Forelimb muscle (tissue), 1 donor: Measurements from ENCODE around the gene RBMXL3. TPM values are rescaled to one million over a fixed set of nuclear protein-coding genes. Genes with fewer than 3 reads are reported as not detected.
"Not testable (repeated sequence)": the region's sequence is repeated elsewhere in the genome, so short reads cannot be mapped to it uniquely, and the experiment has no call there.

Source experiments
- DNase-seq: peaks from one replicate; pipeline ENCODE4 v3.0.0-alpha.2; 2013; ENCODE audit warnings: low read depth
- polyA plus RNA-seq: library from polyadenylated mRNA; unstranded; fragments of 120-200 nt; gene quantifications from one replicate; pipeline ENCODE4 v1.2.1, GENCODE V29; 2013; ENCODE audit not compliant: insufficient read length

The RBMXL3 gene
- polyA plus RNA-seq: not detected

DNA sequence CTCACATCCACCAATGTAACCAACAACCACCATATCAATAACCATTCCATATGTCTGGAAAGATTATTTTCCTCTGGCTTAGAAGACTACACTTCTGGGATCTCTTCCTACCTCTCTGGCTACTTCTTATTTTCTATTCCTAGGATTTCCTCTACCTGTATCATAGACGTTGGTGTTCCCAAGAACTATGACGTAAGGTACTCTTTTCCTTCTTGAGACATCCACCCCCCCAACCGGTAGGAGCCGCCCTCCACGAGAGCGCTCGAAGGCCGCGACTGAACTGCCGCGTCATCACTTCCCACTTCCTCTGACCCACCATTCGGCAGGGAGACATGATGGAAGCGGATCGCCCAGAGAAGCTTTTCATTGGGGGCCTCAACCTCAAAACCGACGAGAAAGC lies at the start of gene RBMXL3:
Gene RBMXL3, plus strand, starts transcription at position 301 of the 400 bp plus-strand sequence. Its CDS starts 32 bp downstream, at position 333.
- no peak for DNase-seq

DNA sequence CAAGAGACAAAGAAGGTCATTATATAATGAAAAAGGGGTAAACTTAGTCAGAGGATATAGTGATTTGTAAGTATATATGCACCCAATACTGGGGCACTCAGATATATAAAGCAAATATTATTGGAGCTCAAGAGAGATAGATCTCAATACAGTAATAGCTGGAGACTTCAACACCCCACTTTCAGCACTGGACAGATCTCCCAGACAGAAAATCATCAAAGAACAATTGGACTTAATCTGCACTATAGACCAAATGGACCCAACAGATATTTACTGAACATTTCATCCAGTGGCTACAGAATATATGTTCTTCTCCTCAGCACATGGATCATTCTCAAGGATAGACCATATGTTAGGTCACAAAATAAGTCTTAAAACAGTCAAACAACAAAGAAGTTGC lies 47.2 kb upstream of the RBMXL3 start:
- DNase-seq: no peak

DNA sequence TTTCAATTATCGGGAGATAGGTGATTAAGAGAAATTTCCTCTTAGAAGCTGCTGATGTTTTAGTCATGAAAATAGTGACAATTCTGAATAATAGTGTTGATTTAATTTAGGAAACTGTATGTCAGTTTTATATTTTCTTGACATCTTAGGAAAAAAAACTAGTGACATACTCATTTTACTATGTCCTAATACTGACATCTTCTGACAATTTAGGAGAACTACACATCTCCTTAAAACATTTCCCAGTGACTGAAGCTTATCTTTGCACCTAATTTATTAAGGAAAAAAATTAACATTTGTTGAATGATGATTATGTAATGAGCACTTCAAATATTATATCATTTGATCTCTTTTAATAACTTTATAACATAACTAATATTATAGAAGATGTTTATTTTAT lies 42.0 kb upstream of the RBMXL3 start:
- DNase-seq: no peak

DNA sequence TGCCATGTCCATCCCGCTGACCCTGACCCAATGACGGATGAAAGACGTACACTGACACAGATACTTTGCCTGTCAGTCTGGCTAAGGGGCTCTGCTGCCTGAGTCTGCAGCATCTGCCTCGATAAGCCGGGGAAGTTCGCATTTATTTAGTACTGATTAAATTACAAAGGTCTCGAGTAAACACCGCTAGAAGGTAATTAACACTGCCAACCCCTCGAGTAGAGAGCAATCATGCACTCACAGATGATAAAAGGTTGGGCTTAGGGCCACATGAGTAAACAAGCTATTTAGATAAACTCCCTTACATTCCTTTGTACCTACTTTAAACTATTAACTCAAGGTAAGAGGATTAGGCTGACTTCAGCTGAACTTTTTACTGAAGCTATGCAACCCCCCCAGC lies 16.0 kb upstream of the RBMXL3 start:
- no peak for DNase-seq

GRCh38 chrX:115174548-115174947 lies 14.7 kb upstream of the RBMXL3 start:
- no peak for DNase-seq

DNA sequence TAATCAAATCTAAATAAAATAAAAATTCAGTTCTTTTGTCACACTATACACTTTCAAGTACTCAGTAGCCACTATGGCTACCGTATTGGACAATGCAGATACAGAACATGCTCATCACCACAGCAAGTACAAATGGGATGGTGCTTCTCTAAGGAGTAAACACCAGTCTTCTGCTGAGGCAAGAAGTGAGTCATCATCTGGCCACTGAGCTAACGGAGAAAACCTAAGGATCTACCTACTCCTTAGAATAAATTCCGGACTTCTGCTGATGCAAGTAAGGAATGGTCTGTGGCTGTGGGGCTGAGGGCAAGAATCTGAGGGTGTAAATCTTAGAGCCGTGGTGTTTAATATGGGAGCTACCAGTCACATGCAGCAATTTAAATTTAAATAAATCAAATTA lies 11.3 kb upstream of the RBMXL3 start:
- no peak for DNase-seq

- no peak for DNase-seq
Measured at GRCh38 chrX:115178473-115178872, 10.7 kb upstream of the RBMXL3 start.

DNA sequence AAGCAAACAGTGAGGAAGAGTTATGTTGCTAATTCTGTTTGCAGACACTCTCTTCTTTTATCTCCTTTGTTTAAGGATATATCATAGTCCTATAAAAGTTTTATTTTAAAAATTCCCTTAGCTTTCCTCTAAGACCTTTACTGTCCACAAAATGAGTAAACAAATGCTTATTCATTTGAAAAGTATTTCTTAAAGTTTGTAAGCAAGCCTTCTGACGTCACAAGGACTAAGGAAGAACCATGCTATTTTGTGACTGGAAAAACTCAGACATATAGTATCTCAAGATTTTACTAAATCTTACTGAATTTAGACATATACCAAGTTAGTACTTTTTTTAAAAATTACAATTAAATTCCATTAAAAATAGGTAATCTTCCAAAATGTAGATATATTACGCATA lies 5.2 kb upstream of the RBMXL3 start:
- DNase-seq: no peak

- DNase-seq: no peak
Measured at GRCh38 chrX:115189646-115190635, 731 bp downstream of the RBMXL3 start.

- no peak for DNase-seq
Measured at GRCh38 chrX:115190636-115191489, 1.7 kb downstream of the RBMXL3 start.

GRCh38 chrX:115191490-115192243 lies 2.5 kb downstream of the RBMXL3 start:
- no peak for DNase-seq

GRCh38 chrX:115192244-115192700 lies 3.1 kb downstream of the RBMXL3 start:
- DNase-seq: no peak

DNA sequence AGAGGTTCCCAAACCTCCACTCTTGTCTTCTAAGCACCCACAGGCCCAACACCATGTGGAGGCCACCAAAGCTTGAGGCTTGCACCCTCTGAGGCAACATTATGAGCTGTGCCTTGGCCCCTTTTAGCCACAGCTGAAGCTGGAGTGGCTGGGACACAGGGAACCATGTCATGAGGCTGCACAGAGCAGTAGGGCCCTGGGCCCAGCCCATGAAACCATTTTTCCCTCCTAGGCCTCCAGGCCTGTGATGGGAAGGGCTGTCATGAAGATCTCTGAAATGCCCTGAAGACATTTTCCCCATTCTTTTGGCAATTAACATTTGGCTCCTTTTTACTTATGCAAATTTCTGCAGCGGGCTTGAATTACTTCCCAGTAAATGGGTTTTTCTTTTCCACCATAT lies 14.8 kb downstream of the RBMXL3 start:
- no peak for DNase-seq

GRCh38 chrX:115209547-115209946 lies 20.3 kb downstream of the RBMXL3 start:
- not testable (repeated sequence) for DNase-seq

GRCh38 chrX:115214151-115214550 lies 24.9 kb downstream of the RBMXL3 start:
- DNase-seq: no peak

DNA sequence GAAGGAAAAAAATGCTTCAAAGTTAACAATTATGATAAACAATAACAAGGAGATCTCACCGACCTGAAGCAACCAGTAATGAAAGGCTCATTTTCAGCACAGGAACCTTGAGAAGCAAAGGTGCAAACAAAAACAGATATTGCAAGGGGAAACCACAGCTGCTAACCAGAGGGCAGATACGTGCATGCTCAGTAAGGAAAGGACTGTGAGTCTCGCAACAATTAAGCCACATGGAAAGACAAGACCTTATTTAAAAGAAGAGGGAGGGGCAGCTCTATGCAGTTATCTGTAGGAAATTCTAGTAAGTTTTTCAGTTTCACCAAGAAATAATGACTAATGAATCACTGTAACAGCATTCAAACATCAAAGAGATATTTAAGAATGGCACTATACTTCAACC lies 25.4 kb downstream of the RBMXL3 start:
- no peak for DNase-seq

DNA sequence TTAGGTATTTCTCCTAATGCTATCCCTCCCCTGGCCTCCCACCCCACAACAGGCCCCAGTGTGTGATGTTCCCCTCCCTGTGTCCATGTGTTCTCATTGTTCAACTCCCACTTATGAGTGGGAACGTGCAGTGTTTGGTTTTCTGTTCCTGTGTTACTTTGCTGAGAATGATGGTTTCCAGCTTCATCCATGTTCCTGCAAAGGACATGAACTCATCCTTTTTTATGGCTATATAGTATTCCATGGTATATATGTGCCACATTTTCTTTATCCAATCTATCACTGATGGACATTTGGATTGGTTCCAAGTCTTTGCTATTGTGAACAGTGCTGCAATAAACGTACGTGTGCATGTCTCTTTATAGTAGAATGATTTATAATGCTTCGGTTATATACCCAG lies 28.1 kb downstream of the RBMXL3 start:
- DNase-seq: not testable (repeated sequence)

DNA sequence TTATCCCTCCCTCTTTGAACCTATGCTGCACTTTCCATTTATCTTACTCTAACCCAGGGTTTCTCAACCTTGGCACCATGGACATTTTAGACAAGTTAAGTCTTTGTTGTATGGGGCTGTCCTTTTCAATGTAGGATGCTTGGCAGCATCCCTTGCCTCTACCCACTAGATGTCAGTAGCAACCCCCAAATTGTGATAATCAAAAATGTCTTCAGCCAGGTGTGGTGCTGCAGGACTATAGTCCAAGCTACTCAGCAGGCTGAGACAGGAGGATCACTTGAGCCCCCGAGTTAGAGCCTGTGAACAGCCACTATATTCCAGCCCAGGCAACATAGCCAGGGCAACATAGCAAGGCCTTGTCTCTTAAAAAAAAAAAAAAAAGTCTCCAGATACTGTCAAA lies 37.7 kb downstream of the RBMXL3 start:
- DNase-seq: no peak

- no peak for DNase-seq
Measured at GRCh38 chrX:115229337-115230003, 40.3 kb downstream of the RBMXL3 start.

DNA sequence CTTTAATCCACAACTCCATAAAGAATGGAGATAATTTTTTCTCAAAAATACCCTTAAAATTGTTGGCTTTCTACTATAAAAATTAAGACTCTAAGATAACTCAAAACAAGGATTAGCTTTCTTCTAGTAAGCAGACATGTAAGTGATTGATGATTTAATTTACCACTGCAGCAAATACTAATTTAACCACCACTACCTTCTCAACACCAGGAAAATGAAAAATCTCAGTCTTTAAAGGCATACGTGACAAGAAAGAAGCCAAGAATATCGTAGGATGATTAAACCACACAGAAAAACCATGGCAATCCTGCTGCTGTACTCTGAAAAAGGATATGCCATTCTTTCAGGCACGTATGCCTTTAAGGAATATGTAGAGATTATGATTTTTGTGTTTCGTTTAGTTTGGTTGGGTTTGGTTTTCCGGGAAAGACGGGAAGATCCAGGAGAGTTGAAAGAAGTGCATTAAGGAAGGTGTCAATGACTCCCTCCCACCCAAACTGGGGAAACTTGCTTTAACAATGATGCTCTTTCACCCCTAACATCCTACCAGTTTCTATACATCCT lies 43.8 kb downstream of the RBMXL3 start:
- DNase-seq: no peak
